Suprapubic skin (tissue), 4 donors: Measurements from ENCODE around the gene SETBP1.

ENCODE experiments used
- CTCF ChIP-seq, 2 donors: fragments of 200-600 bp in 1 of 2; fragments of 450-650 bp in 1 of 2; sonication (generic) in 1 of 2; IDR thresholded peaks; one replicate each; pipeline ENCODE4 v1.5.1; 2016 to 2019; ENCODE audit warnings: antibody characterized with exemption in 2 of 2, mild to moderate bottlenecking in 1 of 2, moderate library complexity in 1 of 2
- EP300 ChIP-seq: sonication (generic); formaldehyde crosslinking; IDR thresholded peaks from one replicate; pipeline ENCODE4 v1.6.1; 2017; ENCODE audit warnings: antibody characterized with exemption
- POLR2A ChIP-seq, 2 donors: fragments of 450-650 bp; IDR thresholded peaks; one replicate each; pipeline ENCODE4 v1.6.1; 2017; ENCODE audit warnings: antibody characterized with exemption in 2 of 2, mild to moderate bottlenecking in 2 of 2, moderate library complexity in 2 of 2
- POLR2AphosphoS5 ChIP-seq, 3 donors: sonication (generic); formaldehyde crosslinking; IDR thresholded peaks; one replicate each; pipeline ENCODE4 v1.6.1; 2017; ENCODE audit warnings: antibody characterized with exemption in 3 of 3

DNA sequence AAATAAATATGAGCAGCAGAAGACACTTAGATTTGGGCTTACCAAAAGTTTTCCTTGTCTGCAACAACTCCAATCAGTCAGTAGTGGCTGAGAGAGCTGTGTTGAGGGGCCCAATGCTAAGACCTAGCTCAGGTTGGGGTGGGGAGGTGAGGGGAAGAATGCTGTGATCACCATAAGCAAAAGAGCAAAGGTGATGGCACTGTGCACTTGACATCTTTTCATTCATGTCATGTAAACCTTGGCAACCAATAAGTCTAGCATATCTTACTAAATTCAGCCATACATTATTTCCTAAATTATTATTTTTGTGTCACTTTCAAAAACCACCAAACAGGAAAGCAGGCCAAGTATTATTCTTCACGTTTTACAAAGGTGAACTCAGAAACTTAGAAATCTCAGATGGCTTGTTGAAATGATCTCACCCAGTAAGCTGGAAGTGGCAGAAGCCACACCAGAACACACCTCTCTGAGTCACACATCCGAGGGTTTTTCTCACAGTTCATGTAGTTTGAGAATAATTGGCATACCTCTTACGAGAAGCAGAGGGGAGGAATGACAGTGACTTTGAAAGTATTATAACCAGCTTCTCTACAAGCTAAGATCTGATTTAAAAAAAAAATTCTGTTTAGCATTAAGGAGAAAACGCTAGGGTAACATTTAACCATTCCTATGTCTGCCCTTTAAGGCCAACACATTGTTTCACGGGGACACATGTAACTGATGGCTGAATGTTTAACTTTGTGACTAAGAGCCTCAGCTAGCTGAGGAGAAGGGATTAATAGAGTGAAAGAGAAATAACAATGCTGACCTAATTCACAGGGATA is 43.3 kb upstream of the SETBP1 start:
- TF ChIP-seq CTCF (IDR thresholded peaks at IDR 0.05) (no peak), EP300 (no peak), POLR2AphosphoS5 (IDR thresholded peaks at IDR 0.05) (no peak), POLR2A (IDR thresholded peaks at IDR 0.05) (no peak)
